GM12878 (cell line): ENCODE measurements around the gene NPM3. TPM values are rescaled to one million over a fixed set of nuclear protein-coding genes. Genes with fewer than 3 reads are reported as not detected.

Source experiments
- BMI1 ChIP-seq: fragments of 450-650 bp; IDR thresholded peaks from 2 replicates; pipeline ENCODE4 v1.6.1; 2016; ENCODE audit warnings: mild to moderate bottlenecking, moderate library complexity, borderline replicate concordance
- CBX5 ChIP-seq: sonication (generic); IDR thresholded peaks from 2 replicates; pipeline ENCODE4 v1.6.1; 2016; ENCODE audit warnings: low read depth, moderate library complexity, mild to moderate bottlenecking, inconsistent platforms
- EGR1 ChIP-seq, 2 experiments: IDR thresholded peaks; 1 replicate in 1 of 2; 2 replicates in 1 of 2; pipeline ENCODE4 v1.6.1; 2011 to 2012; ENCODE audit warnings: low read depth in 2 of 2, low read length in 2 of 2, borderline replicate concordance in 1 of 2, mild to moderate bottlenecking in 1 of 2, moderate library complexity in 1 of 2
- EP300 ChIP-seq, 2 experiments: fragments of 150-350 bp in 1 of 2; IDR thresholded peaks; 2 replicates each; pipeline ENCODE4 v1.6.1; 2011 to 2012; ENCODE audit warnings: low read depth in 2 of 2, low read length in 2 of 2, borderline replicate concordance in 1 of 2, improper control_type of control experiment in 1 of 2, inconsistent platforms in 1 of 2; ENCODE audit not compliant: control insufficient read depth in 1 of 2
- FOS ChIP-seq: IDR thresholded peaks from 3 replicates; pipeline ENCODE4 v1.6.1; 2011; ENCODE audit warnings: borderline replicate concordance; ENCODE audit not compliant: insufficient read length; ENCODE audit errors: extremely low read depth
- MTA2 ChIP-seq: fragments of 450-650 bp; IDR thresholded peaks from 2 replicates; pipeline ENCODE4 v1.6.1; 2016; ENCODE audit warnings: low read depth, mild to moderate bottlenecking, moderate library complexity
- PRDM15 ChIP-seq: fragments of 450-650 bp; formaldehyde crosslinking; IDR thresholded peaks from 2 replicates; pipeline ENCODE4 v1.4.0; 2020; ENCODE audit warnings: mild to moderate bottlenecking, moderate library complexity
- RFX5 ChIP-seq: IDR thresholded peaks from 2 replicates; pipeline ENCODE4 v1.6.1; 2011; ENCODE audit warnings: low read depth, low read length, improper control_type of control experiment
- SIX5 ChIP-seq: IDR thresholded peaks from 2 replicates; pipeline ENCODE4 v1.6.1; 2011; ENCODE audit warnings: mild to moderate bottlenecking, low read depth, low read length, moderate library complexity; ENCODE audit not compliant: severe bottlenecking
- USF2 ChIP-seq: IDR thresholded peaks from 2 replicates; pipeline ENCODE4 v1.6.1; 2011; ENCODE audit warnings: low read depth, low read length, improper control_type of control experiment, borderline replicate concordance
- ZBTB33 ChIP-seq: fragments of 450-650 bp; IDR thresholded peaks from 2 replicates; pipeline ENCODE4 v1.6.1; 2017; ENCODE audit warnings: mild to moderate bottlenecking
- polyA plus RNA-seq, 11 experiments: library from polyadenylated mRNA; depleted of rRNA in 4 of 11; unstranded in 6 of 11; stranded (reverse) in 5 of 11; fragments of >200 nt; fragmentation: Nextera tagmentation in 4 of 11; fragmentation: Illumina TruSeq in 1 of 11; extraction: Ambion mirVana in 4 of 11; extraction: Trizol in 1 of 11; gene quantifications; 1 replicate in 1 of 11; 2 replicates in 10 of 11; pipeline versions ENCODE4 v1.2.1 to v1.2.3, GENCODE V29; 2011 to 2016; ENCODE audit warnings: inconsistent platforms in 2 of 11, missing spikeins in 2 of 11, low read depth in 1 of 11
- total RNA-seq, 4 experiments: library from RNA; depleted of rRNA in 3 of 4; stranded (reverse); fragments of >200 nt in 3 of 4; fragmentation: Illumina TruSeq in 1 of 4; extraction: Trizol in 1 of 4; gene quantifications; 2 replicates each; pipeline versions ENCODE4 v1.2.1 to v1.2.3, GENCODE V29; 2013 to 2021
- TF ChIP-seq, protein P1 (sequence below): fragments of 150-350 bp; IDR thresholded peaks from 2 replicates; pipeline ENCODE4 v1.6.1; 2016; ENCODE audit warnings: low read depth, low read length
- TF ChIP-seq, protein P2 (sequence below): fragments of 450-650 bp; IDR thresholded peaks from 2 replicates; pipeline ENCODE4 v1.6.1; 2017; ENCODE audit warnings: mild to moderate bottlenecking, low read depth, inconsistent platforms; ENCODE audit not compliant: poor library complexity, severe bottlenecking

NPM3 gene
- total and polyA plus RNA-seq, 10 of the 15 experiments (the other 5 are each of a cell fraction or from before 2014, with no cell fraction given): 13.0 to 171 (median 93.3) TPM

- TF ChIP-seq PRDM15 (CRISPR knock-in tag) (no peak), RFX5 (no peak; the same call in 1 of the 2 replicates), BMI1 (no peak), FOS (no peak), ZBTB33 (0 out of 2 replicates have a peak, but pooled peaks have one; percentile 42), SIX5 (peak; percentile 61), MTA2 (peak; percentile 62; the same call in 1 of the 2 replicates), EP300 (IDR thresholded peaks at IDR 0.05; ENCODE audit: borderline replicate concordance in 1 of 2, control insufficient read depth in 1 of 2, low read depth in 2 of 2, low read length in 2 of 2) (peak; percentile 58 to 73; a peak in 2 of 4 replicates), CBX5 (no peak), USF2 (no peak), EGR1 (IDR thresholded peaks at IDR 0.05; ENCODE audit: borderline replicate concordance in 1 of 2, low read depth in 2 of 2, low read length in 2 of 2) (no peak)
- TF ChIP-seq, protein P1, sequence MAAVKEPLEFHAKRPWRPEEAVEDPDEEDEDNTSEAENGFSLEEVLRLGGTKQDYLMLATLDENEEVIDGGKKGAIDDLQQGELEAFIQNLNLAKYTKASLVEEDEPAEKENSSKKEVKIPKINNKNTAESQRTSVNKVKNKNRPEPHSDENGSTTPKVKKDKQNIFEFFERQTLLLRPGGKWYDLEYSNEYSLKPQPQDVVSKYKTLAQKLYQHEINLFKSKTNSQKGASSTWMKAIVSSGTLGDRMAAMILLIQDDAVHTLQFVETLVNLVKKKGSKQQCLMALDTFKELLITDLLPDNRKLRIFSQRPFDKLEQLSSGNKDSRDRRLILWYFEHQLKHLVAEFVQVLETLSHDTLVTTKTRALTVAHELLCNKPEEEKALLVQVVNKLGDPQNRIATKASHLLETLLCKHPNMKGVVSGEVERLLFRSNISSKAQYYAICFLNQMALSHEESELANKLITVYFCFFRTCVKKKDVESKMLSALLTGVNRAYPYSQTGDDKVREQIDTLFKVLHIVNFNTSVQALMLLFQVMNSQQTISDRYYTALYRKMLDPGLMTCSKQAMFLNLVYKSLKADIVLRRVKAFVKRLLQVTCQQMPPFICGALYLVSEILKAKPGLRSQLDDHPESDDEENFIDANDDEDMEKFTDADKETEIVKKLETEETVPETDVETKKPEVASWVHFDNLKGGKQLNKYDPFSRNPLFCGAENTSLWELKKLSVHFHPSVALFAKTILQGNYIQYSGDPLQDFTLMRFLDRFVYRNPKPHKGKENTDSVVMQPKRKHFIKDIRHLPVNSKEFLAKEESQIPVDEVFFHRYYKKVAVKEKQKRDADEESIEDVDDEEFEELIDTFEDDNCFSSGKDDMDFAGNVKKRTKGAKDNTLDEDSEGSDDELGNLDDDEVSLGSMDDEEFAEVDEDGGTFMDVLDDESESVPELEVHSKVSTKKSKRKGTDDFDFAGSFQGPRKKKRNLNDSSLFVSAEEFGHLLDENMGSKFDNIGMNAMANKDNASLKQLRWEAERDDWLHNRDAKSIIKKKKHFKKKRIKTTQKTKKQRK: no peak
- TF ChIP-seq, protein P2, sequence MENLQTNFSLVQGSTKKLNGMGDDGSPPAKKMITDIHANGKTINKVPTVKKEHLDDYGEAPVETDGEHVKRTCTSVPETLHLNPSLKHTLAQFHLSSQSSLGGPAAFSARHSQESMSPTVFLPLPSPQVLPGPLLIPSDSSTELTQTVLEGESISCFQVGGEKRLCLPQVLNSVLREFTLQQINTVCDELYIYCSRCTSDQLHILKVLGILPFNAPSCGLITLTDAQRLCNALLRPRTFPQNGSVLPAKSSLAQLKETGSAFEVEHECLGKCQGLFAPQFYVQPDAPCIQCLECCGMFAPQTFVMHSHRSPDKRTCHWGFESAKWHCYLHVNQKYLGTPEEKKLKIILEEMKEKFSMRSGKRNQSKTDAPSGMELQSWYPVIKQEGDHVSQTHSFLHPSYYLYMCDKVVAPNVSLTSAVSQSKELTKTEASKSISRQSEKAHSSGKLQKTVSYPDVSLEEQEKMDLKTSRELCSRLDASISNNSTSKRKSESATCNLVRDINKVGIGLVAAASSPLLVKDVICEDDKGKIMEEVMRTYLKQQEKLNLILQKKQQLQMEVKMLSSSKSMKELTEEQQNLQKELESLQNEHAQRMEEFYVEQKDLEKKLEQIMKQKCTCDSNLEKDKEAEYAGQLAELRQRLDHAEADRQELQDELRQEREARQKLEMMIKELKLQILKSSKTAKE: peak; percentile 98
Observed at GRCh38 chr10:101818119-101818871, 35.0 kb upstream of the NPM3 start, which contains the start of gene OGA (continued).
